GM11168 (cell line): ENCODE data around the gene IFNL3.

Source experiments
- in situ Hi-C: fragments of 300-500 bp; cut with MboI; formaldehyde crosslinking; loops from one replicate; pipeline ENCODE4 v1.12.0; 2022; ENCODE audit warnings: low sequenced_read_pairs; ENCODE audit not compliant: unreplicated experiment

The IFNL3 gene

GRCh38 chr19:39194832-39195542 lies 49.8 kb downstream of the IFNL3 start:
- in situ Hi-C loops: no loop called here

DNA sequence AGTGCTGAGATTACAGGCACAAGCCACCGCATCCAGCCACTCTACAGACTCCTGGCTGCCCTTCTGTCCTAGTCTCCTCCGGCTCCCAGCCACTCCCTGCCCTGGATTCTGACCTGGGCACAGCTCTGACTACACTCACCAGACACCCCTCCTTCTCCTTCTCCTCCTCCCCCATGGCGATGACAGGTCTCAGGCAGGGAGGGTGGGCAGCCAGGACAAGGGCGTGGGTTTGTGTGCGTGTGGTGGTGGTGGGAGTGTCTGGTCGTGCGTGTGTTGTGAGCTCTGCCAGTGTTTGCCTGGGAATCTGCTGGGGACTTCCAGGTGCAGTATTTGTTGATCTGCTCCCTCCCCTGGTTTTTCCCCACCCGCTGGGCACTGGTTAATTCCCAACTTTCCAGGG lies 51.0 kb downstream of the IFNL3 start:
- in situ Hi-C loops: no loop called here
